Caco-2 (cell line): ENCODE measurements around the gene EZR. TPM values are rescaled to one million over a fixed set of nuclear protein-coding genes. Genes with fewer than 3 reads are reported as not detected.

Experiments
- BruUV-seq: library from RNA; stranded (reverse); fragments of 400-500 nt; replicated peaks from 2 replicates; lab custom pipeline; 2021; lab: Mats Ljungman, UMichigan
- CTCF ChIA-PET: fragments of 300-600 bp; sonication (Branson Sonifier 250); formaldehyde crosslinking; loops from one replicate; lab custom pipeline; 2022; ENCODE audit warnings: antibody characterized with exemption; lab: Charles Lee
- POLR2A ChIA-PET: fragments of 300-600 bp; sonication (Branson Sonifier 250); formaldehyde crosslinking; loops from one replicate; lab custom pipeline; 2022; ENCODE audit warnings: antibody characterized with exemption; lab: Charles Lee
- DNase-seq, 2 experiments: peaks; one replicate each; pipeline versions ENCODE4 v3.0.0 to v3.0.0-alpha.2; 2020 to 2022
- H3K27me3 ChIP-seq: replicated peaks from 2 replicates; pipeline ENCODE4 v1.6.0; 2011; ENCODE audit warnings: low read length; ENCODE audit not compliant: control insufficient read depth, insufficient read depth
- H3K36me3 ChIP-seq: 2 replicates; pipeline ENCODE4 v1.5.1; 2011; ENCODE audit warnings: low read length; ENCODE audit not compliant: control insufficient read depth, insufficient read depth
- H3K4me1 ChIP-seq: fragments of 250-450 bp; sonication (Bioruptor Pico); 2 replicates; pipeline ENCODE4 v1.5.1; 2020; ENCODE audit warnings: mild to moderate bottlenecking
- H3K4me3 ChIP-seq: 2 replicates; pipeline ENCODE4 v1.5.1; 2011; ENCODE audit warnings: low read depth, mild to moderate bottlenecking, control low read depth, low read length
- H3K9me3 ChIP-seq: fragments of 250-450 bp; sonication (Bioruptor Pico); 2 replicates; pipeline ENCODE4 v1.5.1; 2020; ENCODE audit warnings: mild to moderate bottlenecking, moderate library complexity
- H3K27ac Mint-ChIP-seq: one replicate; pipeline ENCODE4 v1.8.0; 2022; ENCODE audit warnings: mixed read lengths; ENCODE audit not compliant: unreplicated experiment
- H3K27me3 Mint-ChIP-seq: one replicate; pipeline ENCODE4 v1.8.0; 2022; ENCODE audit warnings: mixed read lengths; ENCODE audit not compliant: insufficient read depth, unreplicated experiment
- H3K36me3 Mint-ChIP-seq: one replicate; pipeline ENCODE4 v1.8.0; 2022; ENCODE audit warnings: mild to moderate bottlenecking, mixed read lengths; ENCODE audit not compliant: insufficient read depth, unreplicated experiment
- H3K4me1 Mint-ChIP-seq: one replicate; pipeline ENCODE4 v1.8.0; 2022; ENCODE audit warnings: low read depth, mixed read lengths; ENCODE audit not compliant: unreplicated experiment
- H3K4me3 Mint-ChIP-seq: one replicate; pipeline ENCODE4 v1.8.0; 2022; ENCODE audit warnings: mild to moderate bottlenecking, moderate library complexity, mixed read lengths; ENCODE audit not compliant: unreplicated experiment
- H3K9me3 Mint-ChIP-seq: one replicate; pipeline ENCODE4 v1.8.0; 2022; ENCODE audit warnings: mixed read lengths; ENCODE audit not compliant: unreplicated experiment
- intact Hi-C: fragments of 100-400 bp; cut with micrococcal nuclease; formaldehyde crosslinking; loops from one replicate; pipeline ENCODE4 v1.10.0; 2022; ENCODE audit not compliant: unreplicated experiment
- total RNA-seq: library from RNA; stranded (reverse); gene quantifications from 2 replicates; pipeline ENCODE4 v1.2.3, GENCODE V29; 2022
- TF ChIP-seq, protein P1 (sequence below), 2 experiments: fragments of 200-600 bp in 1 of 2; IDR thresholded peaks; 1 replicate in 1 of 2; 2 replicates in 1 of 2; pipeline versions ENCODE4 v1.5.1 to v1.8.0; 2011 to 2022; ENCODE audit warnings: antibody characterized with exemption in 1 of 2, control low read depth in 1 of 2, inconsistent platforms in 1 of 2, low read depth in 1 of 2, low read length in 1 of 2, mild to moderate bottlenecking in 1 of 2, moderate library complexity in 1 of 2; ENCODE audit not compliant: insufficient read depth in 1 of 2, severe bottlenecking in 1 of 2, unreplicated experiment in 1 of 2

The EZR gene
- total RNA-seq, 1 experiment from 2014 or later: 290 TPM

DNA sequence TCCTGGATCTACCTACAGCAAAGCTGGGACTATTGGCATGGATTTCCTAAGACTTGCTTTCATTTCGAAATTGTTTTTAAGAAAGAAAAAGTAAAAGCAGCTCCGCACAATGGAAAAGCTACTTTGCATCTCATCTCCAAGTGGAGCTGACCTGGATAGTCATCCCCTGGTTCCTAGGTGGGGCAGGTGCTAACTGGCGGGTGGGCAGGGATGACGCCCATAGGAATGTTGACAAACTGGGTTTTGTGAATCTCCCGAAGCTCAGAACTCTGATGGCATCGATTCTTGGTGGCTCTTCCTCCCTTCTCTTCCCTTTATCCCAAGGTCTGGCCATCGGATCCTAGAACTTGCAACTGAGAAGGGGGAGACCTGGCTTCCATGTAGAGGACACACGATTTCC, 12.4 kb upstream of the EZR start:
- TF ChIP-seq, protein P1, sequence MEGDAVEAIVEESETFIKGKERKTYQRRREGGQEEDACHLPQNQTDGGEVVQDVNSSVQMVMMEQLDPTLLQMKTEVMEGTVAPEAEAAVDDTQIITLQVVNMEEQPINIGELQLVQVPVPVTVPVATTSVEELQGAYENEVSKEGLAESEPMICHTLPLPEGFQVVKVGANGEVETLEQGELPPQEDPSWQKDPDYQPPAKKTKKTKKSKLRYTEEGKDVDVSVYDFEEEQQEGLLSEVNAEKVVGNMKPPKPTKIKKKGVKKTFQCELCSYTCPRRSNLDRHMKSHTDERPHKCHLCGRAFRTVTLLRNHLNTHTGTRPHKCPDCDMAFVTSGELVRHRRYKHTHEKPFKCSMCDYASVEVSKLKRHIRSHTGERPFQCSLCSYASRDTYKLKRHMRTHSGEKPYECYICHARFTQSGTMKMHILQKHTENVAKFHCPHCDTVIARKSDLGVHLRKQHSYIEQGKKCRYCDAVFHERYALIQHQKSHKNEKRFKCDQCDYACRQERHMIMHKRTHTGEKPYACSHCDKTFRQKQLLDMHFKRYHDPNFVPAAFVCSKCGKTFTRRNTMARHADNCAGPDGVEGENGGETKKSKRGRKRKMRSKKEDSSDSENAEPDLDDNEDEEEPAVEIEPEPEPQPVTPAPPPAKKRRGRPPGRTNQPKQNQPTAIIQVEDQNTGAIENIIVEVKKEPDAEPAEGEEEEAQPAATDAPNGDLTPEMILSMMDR (IDR thresholded peaks at IDR 0.05; ENCODE audit: insufficient read depth in 1 of 2, low read depth in 1 of 2, low read length in 1 of 2, severe bottlenecking in 1 of 2, unreplicated experiment in 1 of 2): no peak
- Mint-ChIP-seq H3K4me1 (peaks cover 30% of the 10 kb centered on the region), H3K9me3 (no peaks in the 10 kb centered on the region), H3K27ac (no peak overlapping the region), H3K27me3 (no peaks in the 10 kb centered on the region), H3K36me3 (no peaks in the 10 kb centered on the region), H3K4me3 (no peak overlapping the region)
- no TSS peak for BruUV-seq
- ChIA-PET POLR2A (interaction anchor here (0.8 kb wide), 1 partner anchor 22 kb away, joined by 3 read pairs; no protein-coding TSS in a partner anchor), CTCF (no interaction called here)
- no peak for DNase-seq
- intact Hi-C loops: no loop called here
- Histone ChIP-seq H3K9me3 (no peaks in the 10 kb centered on the region), H3K36me3 (no peaks in the 10 kb centered on the region), H3K4me3 (no peak overlapping the region), H3K27me3 (no peaks in the 10 kb centered on the region), H3K4me1 (peaks cover 24% of the 10 kb centered on the region)

DNA sequence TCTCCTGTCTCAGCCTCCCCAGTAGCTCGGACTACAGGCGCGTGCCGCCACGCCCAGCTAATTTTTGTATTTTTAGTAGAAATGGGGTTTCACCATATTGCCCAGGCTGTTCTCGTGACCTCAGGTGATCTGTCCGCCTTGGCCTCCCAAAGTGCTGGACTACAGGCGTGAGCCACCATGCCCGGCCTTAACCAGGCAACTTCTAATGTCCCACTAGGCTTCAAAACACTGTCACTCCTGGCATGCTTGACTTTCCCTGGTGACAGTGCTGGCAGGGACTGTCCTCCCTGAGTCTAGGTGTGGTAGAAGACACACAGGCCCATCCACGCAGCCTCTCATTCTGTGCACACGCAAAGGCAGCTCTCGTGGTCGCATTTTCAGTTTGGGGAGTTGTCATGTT, 11.6 kb upstream of the EZR start:
- peaks cover 34% of the 10 kb centered on the region for H3K4me1 Mint-ChIP-seq
- Histone ChIP-seq H3K9me3 (no peaks in the 10 kb centered on the region), H3K27me3 (no peaks in the 10 kb centered on the region), H3K36me3 (no peaks in the 10 kb centered on the region), H3K4me1 (peaks cover 19% of the 10 kb centered on the region), H3K4me3 (no peak overlapping the region)
- ChIA-PET CTCF (no interaction called here), POLR2A (no interaction called here)
- intact Hi-C loops: no loop called here
- no peak overlapping the region for H3K27ac Mint-ChIP-seq
- H3K36me3 Mint-ChIP-seq: no peaks in the 10 kb centered on the region
- H3K9me3 Mint-ChIP-seq: no peaks in the 10 kb centered on the region
- TF ChIP-seq, protein P1 (IDR thresholded peaks at IDR 0.05; ENCODE audit: insufficient read depth in 1 of 2, low read depth in 1 of 2, low read length in 1 of 2, severe bottlenecking in 1 of 2, unreplicated experiment in 1 of 2): no peak
- no peak for DNase-seq
- BruUV-seq: no TSS peak
- H3K27me3 Mint-ChIP-seq: no peaks in the 10 kb centered on the region
- no peak overlapping the region for H3K4me3 Mint-ChIP-seq

DNA sequence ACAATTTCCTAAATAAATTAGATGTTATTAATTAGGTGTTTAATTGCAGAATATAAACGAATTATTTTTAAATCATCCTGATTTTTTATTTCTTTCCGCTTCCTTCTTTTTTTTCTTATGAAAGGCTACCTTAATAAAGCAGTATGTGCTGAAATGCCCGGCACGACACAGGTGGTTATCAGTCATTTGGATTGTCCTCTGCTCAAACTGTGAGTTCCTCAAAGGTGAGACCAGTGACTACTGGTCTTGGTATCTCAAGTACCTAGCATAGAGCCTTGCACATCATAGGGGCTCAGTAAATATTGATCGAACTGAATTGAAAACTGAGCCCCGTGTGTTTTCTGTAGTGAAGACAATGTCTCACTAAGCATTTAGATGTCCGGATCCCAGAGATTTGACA, 9.6 kb upstream of the EZR start:
- Mint-ChIP-seq H3K27me3 (no peaks in the 10 kb centered on the region), H3K4me3 (no peak overlapping the region), H3K36me3 (no peaks in the 10 kb centered on the region), H3K9me3 (no peaks in the 10 kb centered on the region), H3K4me1 (peaks cover 29% of the 10 kb centered on the region), H3K27ac (no peak overlapping the region)
- peaks cover 19% of the 10 kb centered on the region for H3K4me1 ChIP-seq
- H3K4me3 ChIP-seq: no peak overlapping the region
- H3K36me3 ChIP-seq: no peaks in the 10 kb centered on the region
- intact Hi-C loops: no loop called here
- no peak for DNase-seq
- POLR2A ChIA-PET: no interaction called here
- no TSS peak for BruUV-seq
- H3K9me3 ChIP-seq: no peaks in the 10 kb centered on the region
- CTCF ChIA-PET: no interaction called here
- H3K27me3 ChIP-seq: no peaks in the 10 kb centered on the region
- TF ChIP-seq, protein P1 (IDR thresholded peaks at IDR 0.05; ENCODE audit: insufficient read depth in 1 of 2, low read depth in 1 of 2, low read length in 1 of 2, severe bottlenecking in 1 of 2, unreplicated experiment in 1 of 2): no peak
